Fibroblast of gingiva (primary cell): ENCODE measurements around the gene NUP210.

ENCODE experiments used
- DNase-seq: peaks from one replicate; pipeline ENCODE4 v3.0.0-alpha.2; 2011; ENCODE audit warnings: low read depth

NUP210 gene

DNA sequence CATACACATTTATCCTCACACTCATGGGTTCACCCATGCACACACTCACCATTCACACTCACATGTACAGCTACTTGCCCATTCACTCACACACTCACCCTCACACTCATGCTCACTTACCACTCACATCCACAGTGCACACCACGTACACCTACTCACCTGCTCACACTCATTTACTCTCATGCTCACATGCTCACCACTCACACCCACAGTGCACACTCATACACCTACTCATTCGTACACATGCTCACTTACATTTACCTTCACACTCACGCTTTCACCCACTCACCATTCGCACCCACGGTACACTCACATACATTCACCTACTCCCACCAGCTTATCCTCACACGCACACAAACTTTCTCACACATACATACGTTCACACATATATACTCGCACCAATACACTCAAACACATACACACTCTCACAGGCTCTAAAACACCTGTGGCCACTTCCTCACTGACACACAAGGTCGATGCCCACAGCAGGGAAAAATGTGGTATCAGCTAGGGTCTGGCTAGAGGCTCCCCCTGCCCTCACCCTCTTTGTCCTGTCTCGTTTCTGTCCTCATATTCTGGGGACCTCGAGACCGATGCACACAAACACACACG lies 46.0 kb downstream of the NUP210 start:
- no peak for DNase-seq

DNA sequence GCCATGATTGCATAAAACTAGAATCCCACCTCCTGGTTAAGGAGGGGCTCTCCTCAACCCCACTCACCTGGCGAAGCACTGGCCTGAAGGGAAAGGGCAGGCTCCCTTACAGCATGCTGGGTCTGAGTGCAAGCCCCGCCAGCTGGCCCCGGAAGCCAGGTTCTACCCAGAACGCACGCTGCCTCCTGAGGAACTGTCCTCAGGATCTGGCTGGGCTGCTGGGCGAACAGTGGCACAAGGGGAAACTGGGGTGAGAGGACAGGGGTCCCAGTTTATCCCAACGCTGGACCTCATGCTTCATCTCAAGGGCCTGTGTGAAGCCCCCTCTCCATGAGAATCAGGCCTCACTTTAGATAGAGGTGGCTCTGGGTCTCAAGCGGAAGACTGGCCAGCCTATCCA lies 47.5 kb downstream of the NUP210 start:
- DNase-seq: no peak

- no peak for DNase-seq
Measured at GRCh38 chr3:13372126-13372525, 48.0 kb downstream of the NUP210 start.

DNA sequence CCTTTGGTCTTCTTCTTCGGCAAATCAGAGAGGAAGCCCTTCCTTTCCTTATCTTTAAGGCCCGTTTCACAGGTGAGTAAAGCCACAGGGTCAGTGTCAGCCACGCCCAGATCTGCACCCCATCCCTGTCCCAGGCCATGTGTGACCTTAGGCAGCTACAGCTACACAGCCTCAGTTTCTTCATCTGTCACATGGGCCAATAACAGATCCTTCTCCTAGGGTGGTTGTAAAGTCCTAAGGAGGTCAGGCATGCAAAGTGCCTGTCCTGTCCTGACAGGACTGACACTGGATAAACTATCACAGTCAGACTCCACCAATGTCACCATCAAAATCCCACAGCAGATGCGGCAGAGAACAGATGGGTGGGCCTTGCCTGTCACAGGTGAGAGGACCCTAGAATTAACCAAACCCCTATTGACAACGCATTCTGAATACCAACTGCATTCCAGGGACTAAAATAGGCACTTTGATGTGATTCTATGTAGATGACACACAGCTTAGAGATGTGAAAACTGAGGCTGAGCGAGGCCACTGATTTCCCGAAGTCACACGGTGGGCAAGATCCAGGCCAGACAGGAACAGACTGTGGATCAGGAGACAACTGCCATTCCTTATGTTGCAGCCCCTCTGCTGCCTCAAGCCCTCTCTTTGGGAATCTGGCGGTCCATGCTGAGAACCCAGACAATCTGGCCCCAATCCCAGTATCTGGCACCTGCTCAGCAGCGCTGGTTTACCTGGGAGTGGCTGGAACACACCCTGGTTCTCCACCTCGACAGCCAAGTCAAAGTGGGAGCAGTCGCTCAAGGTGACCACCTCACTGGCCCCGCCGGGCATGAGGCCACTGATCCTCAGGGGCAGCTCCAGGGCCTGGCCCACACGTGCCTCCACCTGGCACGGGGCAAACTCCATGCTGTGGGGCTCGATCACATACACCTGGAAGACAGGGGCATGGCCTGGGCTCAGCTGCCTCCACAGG lies 48.7 kb downstream of the NUP210 start:
- no peak for DNase-seq

- DNase-seq: no peak
Measured at GRCh38 chr3:13370609-13371008, 49.5 kb downstream of the NUP210 start.

DNA sequence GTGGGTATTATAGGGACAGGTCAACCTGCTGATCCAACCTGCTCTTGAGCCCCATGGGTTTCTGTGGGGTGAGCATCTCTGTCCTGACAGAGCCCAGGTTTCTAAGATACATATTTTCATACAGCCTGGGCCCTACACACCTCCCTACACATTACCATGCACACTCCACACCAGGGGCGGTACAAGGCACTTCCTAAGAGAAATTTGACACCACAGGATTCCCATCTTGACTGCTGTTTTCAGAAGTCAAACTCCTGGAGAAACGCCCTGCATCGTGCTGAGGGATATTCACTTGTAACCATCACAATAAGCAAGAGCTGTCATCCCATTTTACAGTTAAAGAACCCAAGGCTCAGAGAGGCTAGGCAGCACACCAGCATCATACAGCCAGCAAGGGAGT lies 50.1 kb downstream of the NUP210 start:
- DNase-seq: no peak

DNA sequence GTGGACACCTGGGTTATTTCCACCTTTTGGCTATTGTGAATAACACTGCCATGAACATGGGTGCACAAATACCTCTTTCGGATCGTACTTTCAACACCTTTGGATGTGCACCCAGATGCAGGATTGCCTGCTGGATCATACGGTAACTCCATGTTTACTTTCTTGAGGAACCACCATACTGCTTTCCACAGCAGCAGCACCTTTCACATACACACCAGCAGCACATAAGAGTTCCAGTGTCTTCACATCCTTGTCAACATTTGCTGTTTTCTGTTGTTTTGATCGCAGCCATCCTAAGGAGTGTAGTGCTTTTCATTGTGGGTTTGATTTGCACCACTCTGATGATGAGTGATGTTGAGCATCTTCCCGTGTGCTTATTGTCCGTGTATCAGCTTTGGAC lies 51.3 kb downstream of the NUP210 start:
- no peak for DNase-seq

- DNase-seq: no peak
Measured at GRCh38 chr3:13367728-13368127, 52.4 kb downstream of the NUP210 start.

DNA sequence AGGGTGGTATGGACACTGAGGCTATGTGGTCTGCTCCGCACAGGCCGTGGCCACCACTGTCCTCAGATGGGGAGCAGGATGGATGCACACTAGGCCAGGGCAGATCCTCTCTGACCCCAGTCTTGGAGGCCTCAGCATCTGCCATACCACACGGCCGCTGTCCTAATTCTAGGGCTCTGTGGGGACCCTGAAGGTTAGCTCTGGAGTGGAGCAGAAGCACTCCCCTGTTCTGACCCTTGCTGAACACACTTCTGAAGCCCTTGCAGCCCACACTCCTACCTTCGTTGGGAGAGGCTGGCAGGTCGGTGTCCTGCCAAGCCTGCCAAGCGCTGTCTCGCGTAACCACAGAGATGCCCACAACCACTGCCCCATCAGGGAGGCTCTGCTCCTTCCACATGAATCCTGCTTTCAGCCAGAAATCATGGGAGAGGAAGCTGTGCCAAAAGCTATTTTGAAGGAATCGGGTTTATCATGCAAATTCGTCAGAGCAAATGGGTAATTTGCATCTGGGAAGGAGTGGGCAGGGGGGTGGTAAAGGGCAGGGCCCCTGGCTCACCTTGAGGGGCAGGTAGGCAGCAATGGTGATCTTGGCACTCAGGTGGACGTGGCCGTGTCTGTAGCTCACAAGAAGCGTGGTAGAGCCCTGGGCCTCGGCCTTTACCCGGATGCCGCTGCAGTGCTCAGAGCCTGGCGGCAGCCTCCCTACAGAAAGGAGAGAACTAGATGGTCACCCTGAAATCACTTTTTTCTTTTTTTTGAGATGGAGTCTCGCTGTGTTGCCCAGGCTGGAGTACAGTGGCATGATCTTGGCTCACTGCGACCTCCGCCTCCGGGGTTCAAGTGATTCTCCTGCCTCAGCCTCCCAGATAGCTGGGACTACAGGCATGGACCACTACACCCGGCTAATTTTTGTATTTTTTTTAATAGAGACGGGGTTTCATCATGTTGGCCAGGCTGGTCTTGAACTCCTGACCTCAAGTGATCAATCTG lies 54.4 kb downstream of the NUP210 start:
- no peak for DNase-seq

DNA sequence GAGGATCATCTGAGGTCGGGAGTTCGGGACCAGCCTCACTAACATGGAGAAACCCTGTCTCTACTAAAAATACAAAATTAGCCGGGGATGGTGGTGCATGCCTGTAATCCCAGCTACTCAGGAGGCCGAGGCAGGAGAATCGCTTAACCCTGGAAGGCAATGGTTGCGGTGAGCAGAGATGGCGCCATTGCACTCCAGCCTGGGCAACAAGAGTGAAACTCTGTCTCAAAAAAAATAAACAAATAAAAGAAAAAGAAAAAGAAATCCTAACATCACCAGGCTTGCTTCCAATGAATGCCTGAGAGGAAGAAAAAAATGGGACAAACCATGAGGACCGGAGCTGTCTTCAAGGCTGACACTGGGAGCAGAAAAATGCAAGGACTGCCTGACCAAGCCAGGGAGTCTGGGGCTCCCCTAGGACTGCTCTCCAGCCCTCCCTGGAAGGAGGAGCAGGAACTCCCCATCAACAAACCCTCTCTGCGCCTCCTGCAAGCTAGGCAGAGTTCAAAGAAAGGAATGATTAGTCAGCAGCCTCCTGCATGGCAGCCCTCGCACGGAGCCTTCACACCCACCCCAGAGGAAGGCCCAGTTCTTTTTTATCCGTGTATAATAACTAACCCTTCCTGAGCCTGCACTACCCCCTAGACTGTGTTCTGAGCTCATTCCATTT lies 55.4 kb downstream of the NUP210 start:
- DNase-seq: no peak

DNA sequence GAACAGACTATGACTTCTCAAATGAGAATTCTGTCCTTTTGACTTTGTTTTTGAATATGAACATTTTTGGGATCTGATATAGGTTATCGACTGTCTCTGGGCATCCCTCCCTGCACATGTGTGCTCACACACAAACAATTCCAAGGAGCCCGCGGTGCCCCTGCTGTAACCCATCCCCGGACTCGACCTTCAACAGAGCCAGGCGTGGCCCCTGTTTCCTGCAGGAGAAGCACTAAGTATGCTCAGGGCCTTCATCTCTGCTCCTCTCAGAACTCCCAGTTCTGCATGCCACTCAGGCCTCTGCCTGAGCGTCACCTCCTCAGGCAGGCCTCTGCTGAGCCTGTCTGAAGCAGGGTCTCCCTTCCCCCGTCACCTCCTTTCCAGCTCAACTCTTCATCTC lies 57.6 kb downstream of the NUP210 start:
- no peak for DNase-seq

DNA sequence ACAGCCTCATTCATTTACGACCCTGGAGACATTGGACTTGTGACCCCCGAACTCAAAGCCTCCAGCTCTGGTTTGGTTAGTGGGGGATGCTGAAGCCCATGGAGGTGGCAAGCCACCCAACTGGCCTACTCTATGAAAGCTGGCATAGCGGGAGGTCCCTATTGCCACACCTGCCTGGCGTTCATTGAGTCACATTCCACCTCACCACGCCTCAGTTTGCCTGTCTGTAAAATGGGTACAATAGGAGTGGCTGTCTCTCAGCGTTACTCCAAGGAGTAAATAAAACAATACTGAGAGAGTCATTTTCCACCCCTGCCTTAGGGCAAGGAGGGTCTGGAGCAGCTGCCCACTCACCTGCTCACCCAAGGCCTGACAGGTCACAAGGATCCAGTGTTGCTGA lies 60.2 kb downstream of the NUP210 start:
- no peak for DNase-seq

- DNase-seq: no peak
Measured at GRCh38 chr3:13358643-13359042, 61.5 kb downstream of the NUP210 start.

DNA sequence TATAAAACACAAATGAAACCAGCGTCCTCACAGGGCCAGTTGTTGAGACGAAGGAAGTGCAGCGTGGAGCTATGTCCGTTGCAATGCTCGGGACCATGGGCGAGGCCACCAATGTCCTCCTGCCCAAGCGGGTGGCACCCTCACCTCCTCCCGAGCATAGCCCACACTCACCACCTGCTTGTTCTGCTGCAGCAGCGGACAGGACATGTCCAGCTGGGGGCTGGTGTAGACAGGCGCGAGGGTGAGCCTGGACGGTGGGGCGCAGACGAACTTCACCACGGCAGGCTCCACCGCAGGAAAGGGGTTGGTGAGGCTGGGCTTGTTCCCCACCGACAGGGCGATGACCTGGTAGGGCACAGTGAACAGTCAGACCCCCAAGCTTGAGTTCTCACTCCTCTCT lies 62.1 kb downstream of the NUP210 start:
- no peak for DNase-seq

GRCh38 chr3:13357074-13357473 lies 63.0 kb downstream of the NUP210 start:
- DNase-seq: no peak

DNA sequence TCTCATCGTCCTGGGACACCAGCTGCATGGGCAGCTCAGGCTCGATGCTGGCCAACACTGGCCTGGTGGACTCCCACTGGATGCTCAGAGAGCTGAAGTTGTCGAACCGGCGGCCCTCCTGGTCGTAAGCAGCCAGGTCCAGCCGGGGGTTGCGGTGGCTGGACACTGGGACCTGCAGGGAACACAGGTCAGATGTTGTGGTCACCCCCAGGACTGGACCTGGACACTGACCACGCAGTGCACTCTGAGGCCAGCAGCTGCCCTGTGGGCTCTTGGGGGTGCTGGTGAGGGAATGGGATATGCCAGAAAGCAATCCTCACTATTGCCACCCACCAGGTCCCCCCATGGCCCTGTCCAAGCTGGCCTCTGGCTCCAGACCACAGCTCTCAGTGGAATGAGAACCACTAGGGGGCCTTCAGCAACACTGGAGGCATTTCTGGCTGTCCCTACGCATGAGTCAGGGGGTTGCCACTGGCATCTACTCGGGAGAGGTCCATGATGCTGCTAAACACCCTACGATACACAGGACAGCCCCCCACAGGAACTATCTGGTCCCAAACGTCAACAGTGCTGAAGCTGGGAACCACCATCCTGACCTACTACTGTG lies 66.1 kb downstream of the NUP210 start:
- no peak for DNase-seq

DNA sequence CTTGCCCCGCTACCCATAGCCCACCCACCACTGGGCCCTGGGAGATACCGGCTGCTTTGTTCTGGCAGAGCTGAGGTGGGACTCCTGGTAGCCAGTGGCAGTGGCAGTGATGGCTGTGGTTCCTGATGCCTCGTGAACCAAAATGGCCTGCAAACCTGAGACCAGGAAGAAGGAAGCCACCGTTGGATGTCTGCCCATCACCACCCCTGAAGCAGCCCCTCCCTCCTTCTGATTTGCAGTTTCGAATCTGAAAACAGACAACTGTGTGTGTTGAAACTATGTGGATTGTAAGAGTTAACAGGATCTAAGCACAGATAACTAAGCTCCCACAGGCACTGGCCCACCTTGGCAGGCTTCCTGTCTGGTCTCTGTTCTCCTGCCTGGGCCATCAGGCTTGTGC lies 66.6 kb downstream of the NUP210 start:
- no peak for DNase-seq

DNA sequence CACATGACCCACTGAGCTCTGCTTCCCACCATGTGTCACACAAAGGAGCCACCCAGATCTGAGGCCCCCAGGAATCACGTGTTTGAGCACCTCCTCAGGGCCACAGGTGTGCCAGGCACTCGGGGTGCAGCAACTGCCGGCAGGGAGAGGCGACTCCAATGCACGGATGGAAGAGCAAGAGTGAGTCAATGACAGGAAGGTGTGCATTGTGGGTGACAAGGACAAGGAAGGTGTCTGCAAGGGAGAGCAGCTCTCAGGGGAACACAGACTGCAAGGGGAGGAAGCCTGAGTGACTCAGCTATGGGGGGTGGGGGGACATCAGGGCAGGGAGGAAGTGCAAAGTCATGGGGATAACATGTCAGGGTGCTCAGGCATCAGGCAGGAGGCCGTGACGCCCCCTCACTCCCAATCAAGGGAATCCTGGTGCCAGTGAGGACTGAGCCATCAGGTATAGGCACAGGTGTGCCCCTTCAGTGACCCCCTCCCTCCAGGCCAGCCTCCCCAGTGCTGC lies 67.4 kb downstream of the NUP210 start:
- DNase-seq: no peak

GRCh38 chr3:13349823-13350222 lies 70.3 kb downstream of the NUP210 start:
- no peak for DNase-seq

- no peak for DNase-seq
Measured at GRCh38 chr3:13348661-13349396, 71.3 kb downstream of the NUP210 start.
